DMS53 (cell line): ENCODE data around the gene MCRIP1.

Experiments
- DNase-seq: peaks from one replicate; lab custom pipeline; 2025; lab: John Stamatoyannopoulos, UW

The MCRIP1 gene, protein sequence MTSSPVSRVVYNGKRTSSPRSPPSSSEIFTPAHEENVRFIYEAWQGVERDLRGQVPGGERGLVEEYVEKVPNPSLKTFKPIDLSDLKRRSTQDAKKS

DNA sequence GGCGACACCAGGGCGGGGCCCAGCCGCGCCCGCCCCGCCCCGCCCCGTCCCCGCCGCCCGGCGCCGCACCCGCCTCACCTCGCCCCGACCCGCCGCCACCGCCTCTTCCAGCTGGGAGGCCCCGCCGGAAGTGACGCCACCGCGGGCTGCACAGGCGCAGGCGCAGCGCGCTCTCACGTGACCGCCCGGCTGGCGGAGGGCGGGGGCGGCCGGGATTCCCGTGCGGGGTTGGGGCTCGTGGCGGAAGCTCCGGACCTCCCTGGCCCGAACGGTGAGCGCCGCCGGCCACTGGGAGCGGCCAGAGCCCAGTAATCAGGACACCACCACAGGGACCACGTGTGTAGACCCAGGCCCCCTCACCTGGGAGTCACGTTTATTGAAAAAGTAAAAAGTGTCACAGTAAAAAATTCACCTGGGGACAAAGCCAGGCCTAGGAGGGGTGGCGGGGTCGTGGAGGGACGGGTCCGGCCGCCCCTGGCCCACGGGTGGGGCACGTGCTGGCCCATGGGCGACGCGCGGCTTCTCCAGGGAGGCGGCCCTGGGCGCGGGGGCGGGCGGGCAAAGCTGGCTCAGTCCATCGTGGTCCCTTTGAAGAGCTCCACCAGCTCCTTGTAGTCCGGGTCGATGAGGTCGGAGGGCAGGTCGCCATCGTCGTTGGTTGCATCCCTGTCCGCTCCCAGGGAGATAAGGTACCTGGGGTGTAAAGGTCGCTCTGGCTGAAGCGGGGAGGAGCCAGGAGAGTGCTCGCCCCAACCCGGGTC lies at the start of gene MCRIP1:
Gene MCRIP1, minus strand, starts transcription at position 132 of the 761 bp plus-strand sequence. CDS start 8,785 bp downstream, outside the sequence.
- DNase-seq: peak; percentile 99

DNA sequence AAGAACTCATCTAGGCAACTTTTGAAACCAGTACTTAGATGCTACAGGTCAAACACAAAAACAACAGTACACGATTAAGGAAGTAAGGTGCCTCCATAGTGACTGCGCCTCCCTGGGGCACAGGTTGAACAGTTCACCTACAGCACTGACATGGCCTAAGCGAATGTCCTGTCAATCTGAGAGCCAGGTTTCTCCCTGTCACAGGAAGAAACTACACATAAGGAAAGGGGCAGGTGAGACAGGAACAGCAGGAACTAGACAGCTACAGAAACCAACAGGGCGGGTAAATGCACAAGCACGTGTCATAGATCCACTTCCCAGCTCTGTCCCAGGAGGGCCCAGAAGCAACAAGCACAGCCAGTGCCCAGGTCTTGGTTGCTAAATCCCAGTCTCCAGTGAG lies 46.0 kb upstream of the MCRIP1 start:
- no peak for DNase-seq

DNA sequence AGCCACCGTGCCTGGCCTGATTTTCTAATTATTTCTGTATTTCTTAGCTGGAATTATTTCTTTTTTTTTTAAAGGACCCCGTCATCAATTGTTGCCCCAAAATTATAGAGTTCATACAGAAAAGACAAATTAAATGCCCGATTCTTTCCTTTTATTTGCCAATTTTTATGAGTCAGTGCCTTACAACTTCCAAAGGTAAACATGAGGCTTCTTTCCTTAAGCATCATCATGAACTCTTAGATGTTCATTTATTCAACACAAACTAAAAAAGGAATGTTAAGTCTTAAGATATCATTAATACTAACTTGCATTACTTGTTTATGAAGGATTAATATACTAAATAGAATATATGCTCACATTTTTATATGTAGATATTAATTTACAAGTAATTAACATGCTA lies 45.2 kb upstream of the MCRIP1 start:
- DNase-seq: no peak

DNA sequence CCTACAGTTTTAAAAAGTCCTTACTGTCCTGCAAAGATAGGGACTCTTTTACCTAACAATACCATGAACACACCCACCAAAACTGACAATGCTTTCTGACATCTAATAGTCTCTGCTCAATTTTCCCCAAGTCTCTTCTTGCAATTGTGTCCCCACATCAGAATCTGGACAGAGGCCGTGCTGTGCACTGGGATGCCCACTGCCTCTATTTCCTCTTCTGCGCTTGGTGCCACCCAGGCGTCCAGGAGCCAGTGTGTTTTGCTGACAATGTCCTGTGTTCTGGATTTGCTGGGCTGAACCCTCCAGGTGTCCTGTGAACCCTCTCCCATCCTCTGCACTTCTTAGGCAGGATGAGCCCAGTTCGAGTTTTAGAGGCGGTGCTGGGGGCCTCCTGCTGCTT lies 44.5 kb upstream of the MCRIP1 start:
- no peak for DNase-seq

DNA sequence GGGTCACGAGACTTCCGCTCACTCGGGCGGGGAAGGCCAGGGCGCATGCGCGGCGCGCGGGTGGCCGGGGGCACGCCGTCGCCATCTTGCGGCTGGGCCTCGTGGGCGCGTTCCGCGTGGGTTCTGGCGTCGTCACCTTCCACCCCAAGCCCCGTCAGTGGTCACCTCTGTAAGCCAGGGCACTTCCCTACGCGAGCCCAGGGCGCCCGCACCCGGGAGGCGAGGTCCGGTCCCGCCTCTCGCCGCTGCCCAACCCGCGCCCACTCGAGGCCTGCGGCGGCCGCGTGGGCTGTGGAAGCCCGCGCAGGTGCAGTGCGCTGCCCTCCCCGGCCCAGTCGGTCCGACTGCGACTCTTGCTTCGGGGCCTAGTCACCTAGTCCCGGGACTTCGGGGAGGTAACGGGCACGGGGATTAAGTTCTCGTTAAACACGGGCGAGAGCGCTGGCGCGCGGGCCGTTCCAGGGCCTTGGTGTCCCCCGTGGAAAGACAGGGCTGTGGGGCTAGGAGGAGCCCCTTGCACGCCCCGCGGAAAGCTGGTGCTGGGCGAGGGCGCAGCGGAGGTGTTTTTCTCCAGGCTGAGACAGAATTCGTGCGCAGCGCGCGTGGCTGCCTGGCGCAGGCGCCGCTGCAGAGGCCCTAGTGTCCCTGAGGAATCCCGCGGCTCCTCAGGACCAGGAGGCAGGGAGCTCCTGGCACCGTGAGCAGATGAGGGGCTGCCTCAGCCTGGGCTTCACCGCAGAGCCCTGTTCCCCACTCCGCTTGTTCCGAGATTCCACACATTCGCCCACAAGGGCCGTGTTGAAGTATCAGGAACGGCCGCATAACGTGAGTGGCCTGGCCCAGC lies 38.5 kb upstream of the MCRIP1 start:
- peak; percentile 78 for DNase-seq

DNA sequence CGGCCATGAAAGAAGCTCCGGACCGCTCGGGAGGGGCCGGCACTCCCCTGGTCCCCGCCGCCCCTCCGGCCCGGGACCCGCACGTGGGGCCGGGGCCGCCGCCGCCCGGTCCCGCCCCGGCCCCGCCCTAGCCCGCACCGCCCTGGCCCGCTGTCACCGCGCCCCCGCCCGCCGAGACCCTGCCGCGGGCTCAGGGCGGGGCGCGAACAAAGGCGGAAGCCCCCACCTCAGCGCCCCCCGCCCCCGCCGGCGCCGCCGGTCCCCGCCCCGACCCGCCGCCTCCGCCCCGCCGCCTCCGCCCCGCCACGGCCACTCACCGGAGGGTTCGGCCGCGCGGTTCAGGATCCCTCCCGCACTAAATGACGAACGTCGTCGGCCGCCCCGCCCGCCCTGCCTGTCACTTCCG lies 37.9 kb upstream of the MCRIP1 start, which contains the start of gene ARHGDIA:
Gene ARHGDIA, minus strand, starts transcription at position 357 of the 406 bp plus-strand sequence. CDS start 1,407 bp downstream, outside the sequence.
- DNase-seq: peak; percentile 96

DNA sequence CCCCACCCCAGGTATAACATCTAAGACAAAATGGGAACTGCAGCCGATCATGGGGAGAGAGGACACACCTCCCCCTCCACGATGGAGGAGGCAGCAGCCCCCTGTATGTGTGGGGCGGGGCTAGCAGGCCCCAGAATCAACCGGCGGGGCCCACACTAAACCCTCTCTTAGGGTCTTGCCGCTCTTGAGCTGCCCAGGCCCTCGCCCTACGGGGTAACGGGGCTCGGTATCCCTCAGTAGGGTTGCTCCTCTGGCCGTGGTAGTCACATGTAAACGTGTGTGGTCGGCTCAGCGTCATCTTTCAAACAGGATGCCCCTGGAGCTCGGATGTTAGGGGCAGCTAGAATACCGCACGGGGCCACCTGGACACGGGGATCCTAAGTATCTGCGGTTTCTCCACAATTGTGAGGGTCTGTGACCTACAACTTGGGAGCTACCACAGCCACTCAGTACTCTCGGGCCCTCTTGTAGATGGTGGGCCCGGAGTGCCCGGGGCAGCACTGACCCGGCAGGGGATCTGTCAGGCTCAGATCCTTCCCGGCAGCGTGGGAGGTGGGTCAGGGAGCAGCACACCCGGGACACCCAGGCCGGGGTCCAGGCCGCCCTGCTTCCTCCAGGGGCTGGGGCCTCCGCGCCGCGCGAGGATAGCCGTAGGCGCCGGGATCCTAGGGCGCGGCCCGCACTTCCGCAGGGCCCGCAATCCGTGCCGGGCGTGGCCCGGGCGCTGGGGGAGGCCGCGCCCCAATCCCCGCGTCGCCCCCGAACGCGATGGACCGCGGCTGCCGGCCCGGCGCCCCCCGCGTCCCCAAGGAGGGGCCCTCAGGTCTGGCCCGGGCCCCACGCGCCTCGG lies 37.3 kb upstream of the MCRIP1 start:
- peak; percentile 71 for DNase-seq

DNA sequence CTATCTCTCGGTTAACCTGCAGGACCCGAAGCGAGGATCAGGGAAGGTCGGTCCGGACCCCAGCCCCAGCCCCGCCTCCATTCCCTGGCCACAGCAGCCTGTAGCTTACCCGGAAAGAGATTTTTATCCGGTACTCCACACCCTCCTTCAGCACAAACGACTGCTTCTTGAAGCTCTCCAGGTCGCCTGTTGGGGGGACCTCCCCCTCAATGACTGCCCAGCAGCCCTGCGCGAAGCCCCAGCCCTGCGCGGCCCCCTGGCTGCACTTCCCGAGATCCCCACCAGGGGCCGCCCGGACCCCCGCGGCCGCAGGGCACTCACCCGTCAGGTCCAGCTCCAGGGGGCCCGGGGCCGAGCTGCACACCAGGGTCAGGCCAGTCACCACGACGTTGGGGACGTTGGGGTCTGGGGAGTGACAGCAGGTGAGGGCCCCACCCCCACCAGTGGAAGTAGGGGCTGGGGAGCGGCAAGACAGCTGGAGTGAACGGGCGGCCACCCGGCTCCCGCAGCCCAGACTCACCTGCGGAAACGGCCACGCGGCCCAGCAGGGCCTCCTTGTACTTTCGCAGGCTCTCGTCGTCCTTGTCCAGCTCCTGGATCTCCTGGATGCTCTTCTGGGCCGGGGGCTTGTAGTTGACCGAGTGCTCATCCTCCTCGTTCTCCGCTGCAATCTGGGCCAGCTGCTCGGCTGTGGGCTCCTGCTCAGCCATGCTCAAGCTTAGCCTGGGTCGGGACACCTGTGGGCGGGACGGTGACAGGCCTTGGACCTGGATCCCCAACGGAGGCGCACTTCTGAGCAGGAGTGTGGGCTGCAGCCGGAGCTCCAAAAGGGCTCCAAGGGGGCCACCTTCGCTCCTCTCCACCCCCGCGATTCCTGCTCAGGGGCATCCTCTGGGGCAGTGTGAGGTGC lies 36.4 kb upstream of the MCRIP1 start:
- peak; percentile 58 for DNase-seq

DNA sequence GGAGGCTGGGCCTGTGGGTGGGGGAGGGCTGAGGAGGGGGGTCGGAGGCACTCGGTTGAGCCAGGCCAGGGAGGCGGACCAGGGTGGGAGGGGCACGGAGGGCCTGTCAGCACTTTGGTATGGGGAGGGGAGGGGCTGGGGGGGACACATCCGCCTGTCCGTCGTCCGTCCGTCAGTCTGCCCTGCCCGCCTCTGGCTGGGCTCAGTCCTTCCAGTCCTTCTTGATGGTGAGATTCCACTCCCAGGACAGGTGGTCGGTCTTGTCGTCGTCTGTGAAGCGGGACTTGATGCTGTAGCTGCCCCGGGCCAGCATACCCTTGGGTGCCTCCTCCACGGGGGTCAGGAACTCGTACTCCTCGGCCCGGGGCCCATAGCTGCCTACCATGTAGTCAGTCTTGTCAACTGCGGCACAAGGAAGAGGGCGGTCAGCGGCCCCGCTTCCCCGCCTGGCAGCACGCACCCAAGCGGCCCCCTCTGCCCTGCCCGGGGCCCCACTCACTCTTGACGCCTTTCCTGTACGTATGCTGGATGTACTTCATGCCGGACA lies 35.7 kb upstream of the MCRIP1 start:
- DNase-seq: peak; percentile 78

DNA sequence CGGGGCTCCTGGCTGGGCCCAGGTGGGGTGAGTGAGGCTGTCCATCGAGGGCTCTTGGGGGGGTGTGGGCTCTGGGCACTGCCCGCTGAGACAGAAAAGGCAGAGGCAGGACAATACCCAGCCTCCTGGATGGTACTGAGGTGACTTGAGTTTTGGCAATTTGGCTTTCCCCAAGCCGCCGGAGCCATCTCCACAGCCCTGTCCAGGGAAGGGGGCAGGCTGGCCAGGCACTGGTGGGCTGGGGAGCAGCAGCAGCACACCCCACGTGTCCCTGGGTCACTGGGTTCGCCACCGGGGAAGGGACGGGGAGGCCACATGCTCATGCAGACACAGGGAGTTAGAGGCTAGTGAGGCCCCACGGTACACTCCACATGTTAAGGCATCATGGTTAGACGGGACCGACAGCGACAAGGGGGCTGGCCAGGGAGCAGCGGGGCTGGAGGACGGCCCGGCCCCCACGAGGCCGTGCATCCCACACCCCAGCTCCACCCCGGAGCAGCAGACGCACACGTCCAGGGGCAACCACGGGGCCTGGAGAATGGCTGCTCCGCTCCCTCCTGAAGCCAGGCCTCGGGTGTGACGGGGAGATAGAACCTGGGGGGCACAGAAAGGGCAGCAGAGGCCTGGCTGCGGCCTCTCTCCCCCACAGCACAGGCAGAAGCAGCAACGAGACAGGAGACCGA lies 35.0 kb upstream of the MCRIP1 start:
- peak; percentile 74 for DNase-seq

DNA sequence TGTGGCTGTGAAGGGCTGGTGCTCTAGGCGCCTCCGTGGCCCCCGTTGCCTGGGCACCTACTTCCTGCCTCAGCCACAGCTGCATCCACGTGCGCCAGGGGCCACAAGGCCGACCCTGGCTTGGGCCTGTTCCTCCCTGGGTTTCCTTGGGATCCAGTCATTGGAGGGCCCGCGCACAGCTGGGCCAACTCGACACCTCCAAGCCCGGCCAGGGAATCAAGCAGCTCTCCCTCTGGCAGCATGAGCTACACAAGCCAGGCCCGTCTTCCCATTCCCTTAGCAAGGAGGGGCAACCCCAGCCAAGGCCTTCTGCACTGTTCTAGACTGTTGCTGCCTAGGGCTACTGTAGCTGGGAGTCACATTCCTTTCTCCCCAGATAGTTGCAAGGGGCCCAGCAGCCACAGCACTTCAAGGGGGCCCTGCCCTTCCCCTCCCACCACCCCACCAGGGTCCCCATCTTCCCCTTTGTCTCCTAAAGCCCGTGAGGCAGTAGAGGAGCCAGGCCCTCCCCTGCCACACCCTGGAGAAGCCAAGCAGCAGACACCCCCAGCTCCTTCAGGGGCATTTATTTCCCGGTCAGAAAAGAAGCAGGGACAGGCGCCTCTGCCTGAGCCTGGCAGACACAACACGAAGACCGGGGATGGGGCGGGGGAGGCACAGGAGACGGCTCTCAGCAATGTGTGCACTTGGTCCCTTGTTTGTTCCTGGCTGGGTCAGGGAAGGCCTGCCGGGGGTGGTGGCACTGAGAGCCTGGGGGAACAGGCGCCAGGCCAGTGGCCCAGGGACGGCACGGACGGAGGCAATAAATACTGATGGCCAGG lies 34.3 kb upstream of the MCRIP1 start:
- peak; percentile 88 for DNase-seq

DNA sequence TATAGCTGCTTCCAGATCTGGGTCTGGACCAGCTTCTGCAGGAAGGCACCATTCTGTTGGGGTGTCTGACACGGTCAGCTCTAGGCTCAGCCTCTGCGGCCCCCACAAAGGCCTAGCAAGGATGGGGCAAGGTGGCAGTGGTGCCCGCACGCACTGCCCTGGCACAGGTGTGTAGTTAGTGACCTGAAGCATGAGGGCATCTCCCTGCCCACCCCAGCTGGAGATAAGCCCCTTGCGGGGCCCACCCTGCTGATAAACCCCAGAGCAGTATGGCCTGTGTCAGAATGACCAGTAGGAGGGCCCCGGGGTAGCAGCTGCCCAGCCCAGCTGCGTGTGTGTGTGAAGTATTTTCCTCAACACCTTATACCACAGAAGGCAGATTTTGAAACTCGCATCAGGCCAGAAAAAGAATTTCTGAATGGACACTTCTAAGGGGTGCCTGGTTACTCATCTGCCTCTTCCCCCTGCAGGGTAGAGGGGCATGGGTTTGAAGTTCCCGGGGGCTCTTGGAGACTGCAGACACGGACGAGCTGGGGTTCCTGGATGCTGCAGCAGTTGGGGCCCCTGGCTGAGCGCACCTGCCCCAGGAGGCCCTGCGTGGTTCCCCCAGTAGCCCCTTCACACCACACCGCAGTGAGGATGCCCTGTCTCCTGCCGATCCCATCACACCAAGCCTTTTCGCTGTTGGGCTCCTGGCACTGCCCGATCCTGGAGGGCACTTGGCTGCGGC lies 33.5 kb upstream of the MCRIP1 start:
- DNase-seq: no peak

DNA sequence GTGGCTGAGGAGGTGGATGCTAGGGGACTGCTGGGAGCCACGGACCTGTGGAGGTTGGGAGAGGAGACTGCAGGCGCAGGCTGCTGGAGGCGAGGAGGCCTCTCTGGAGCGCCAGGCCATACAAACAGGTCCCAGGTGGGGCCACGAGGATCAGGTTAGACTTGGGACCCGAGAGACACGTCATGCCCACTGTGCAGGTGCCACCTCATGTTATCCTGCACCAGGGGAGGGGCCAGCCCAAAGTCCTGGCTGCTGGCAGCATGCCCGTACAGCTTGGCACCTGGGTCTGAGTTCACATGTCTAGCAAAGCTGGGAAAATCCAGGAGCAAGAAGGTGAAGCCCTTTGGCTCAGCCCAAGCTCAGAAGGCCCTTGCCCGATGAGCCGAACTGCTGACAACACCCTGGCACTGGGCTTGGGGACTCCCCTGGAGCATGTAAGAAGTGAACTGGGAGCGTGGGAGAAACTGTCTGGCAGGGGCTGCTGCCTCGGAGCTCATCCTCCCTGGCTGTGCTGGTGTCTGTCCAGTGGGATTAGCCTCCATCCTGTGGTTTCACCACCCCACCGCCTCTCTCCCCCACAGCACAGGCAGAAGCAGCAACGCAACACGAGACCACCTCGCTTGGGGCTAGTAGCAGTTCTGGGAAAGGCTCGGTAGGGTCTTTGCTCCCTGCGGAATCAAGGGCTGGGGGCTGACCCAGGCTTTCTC lies 32.8 kb upstream of the MCRIP1 start:
- DNase-seq: peak; percentile 94

DNA sequence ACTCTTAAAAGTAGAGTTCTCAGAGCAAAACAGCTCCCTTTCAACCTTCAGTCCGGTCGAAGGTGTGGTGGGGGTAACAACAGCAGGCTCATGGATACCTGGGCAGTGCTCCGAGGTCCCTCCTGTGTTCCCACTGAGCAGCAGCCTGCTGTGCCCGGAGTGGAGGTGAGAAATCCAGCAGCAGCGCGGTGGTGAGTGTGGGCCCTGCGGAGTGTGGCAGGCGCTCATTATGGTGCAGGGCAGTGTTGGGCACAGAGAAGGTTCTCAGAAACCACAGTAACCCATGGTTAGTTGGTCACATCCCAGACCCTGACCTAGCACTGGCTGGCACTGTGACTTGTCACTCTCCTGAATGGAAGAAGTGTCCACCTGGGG lies 32.3 kb upstream of the MCRIP1 start:
- no peak for DNase-seq

DNA sequence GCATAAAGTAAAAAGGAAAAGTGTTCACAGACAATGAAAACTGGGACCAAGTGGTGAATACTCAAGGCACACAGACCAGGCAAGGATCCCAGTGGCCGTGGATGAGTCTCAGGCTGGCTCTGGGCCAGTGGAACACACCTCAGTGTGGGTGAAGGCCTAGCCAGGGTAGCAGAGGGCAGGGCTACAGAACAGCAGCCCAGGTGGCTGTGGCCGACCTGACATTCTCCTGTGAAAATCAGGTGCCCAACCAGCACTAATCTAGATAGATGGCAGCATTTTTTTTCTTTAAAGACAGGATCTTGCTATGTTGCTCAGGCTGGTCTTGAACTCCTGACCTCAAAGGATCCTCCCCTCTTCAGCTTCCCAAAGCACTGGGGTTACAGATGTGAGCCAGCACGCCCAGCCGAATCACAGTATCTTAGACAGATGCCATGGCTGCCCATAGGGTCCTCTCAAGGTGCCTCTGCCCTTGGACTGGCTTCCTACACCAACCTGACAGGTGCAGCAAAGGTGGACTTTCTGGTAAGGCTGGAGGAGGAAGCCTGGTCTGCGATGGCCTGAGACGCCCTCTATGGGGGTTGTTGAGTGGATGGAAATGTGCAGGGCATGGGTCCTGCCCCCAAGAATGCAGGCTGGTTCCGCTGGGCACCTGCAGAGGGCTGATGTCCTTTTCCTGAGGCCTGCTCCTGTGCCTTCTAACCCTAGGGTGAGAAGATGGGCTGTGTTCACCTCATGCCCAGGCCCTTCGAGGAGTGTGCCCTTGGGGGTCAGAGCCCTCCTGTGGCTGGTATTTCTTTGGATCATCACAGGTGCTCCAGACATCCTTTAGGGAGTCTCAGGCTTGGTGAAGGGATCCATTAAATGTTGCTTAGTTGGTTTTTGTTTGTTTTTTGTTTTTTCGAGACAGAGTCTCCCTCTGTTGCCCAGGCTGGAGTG lies 31.0 kb upstream of the MCRIP1 start:
- no peak for DNase-seq

DNA sequence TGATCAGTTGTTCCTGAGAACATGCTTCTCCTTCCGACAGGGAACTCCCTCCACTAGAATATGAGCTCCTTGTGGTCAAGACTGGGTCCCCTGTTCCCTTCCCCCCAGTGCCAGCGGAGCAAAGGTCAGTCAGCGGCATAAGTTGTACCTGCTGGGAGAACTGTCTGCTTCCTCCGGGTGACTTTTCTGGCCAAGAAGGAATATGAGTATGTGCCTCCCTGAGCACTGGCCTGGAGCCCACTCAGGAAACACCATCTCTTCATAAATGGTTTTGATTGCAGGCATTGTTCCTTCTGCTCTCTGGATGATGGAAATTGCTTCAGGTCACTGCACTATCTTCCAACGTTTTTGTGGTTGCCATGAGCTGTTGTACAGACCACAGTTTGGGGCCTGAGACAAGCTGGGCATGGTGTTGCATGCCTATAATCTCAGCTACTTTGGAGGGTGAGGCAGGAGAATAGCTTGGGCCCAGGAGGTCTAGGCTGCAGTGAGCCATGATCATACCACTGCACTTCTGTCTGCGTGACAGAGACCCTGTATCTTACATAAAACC lies 30.1 kb upstream of the MCRIP1 start:
- DNase-seq: no peak
